HG03558 (cell line): Measurements from ENCODE around the gene GPI.

Source experiments
- ATAC-seq: cut with Tn5 transposase; IDR thresholded peaks from one replicate; pipeline ENCODE4 v1.9.1; 2021; ENCODE audit warnings: moderate number of reproducible peaks; ENCODE audit not compliant: unreplicated experiment; ENCODE audit errors: extremely low read depth

The GPI gene

DNA sequence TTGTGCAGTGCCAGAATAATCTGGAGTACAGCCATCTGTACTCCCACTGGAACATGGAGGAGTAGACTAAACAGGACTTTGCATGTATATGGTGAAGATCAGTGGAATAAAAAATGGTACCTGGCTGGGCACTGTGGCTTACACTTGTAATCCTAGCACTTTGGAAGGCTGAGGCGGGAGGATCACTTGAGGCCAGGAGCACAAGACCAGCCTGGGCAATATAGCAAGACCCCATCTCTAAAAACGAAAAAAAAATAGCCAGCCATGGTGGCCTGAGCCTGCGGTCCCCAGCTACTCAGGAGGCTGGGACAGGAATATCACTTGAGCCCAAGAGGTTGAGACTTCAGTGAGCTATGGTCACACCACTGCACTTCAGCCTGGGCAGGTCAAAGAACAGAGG is 83.2 kb downstream of the GPI start:
- no peak for ATAC-seq
